Lung (tissue), 12 donors: Measurements from ENCODE around the gene UIMC1. TPM values are rescaled to one million over a fixed set of nuclear protein-coding genes. Genes with fewer than 3 reads are reported as not detected.
"Not testable (repeated sequence)": the region's sequence is repeated elsewhere in the genome, so short reads cannot be mapped to it uniquely, and the experiment has no call there.

Source experiments
- ATAC-seq: fragments of 200-7000 bp; cut with Tn5 transposase; one replicate; pipeline ENCODE4 v1.9.1; 2020; ENCODE audit warnings: moderate number of reproducible peaks; ENCODE audit not compliant: insufficient read depth, low FRiP score
- DNase-seq, 3 donors: peaks; one replicate each; pipeline ENCODE4 v3.0.0-alpha.2; 2013 to 2017
- H3K27ac ChIP-seq, 2 donors: one replicate each; pipeline ENCODE4 v1.5.1; 2013; ENCODE audit warnings: mild to moderate bottlenecking in 2 of 2, moderate library complexity in 2 of 2, control low read depth in 1 of 2, inconsistent platforms in 1 of 2, low read depth in 1 of 2, low read length in 1 of 2
- H3K27me3 ChIP-seq, 3 donors: one replicate each; pipeline ENCODE4 v1.5.1; 2013; ENCODE audit warnings: low read length in 2 of 3; ENCODE audit not compliant: control insufficient read depth in 3 of 3, insufficient read depth in 3 of 3
- H3K36me3 ChIP-seq, 4 donors: one replicate each; pipeline ENCODE4 v1.5.1; 2013; ENCODE audit warnings: low read length in 4 of 4, mild to moderate bottlenecking in 1 of 4, moderate library complexity in 1 of 4; ENCODE audit not compliant: control insufficient read depth in 4 of 4, insufficient read depth in 4 of 4
- H3K4me1 ChIP-seq, 5 donors: one replicate each; pipeline ENCODE4 v1.5.1; 2013; ENCODE audit warnings: low read length in 5 of 5, mild to moderate bottlenecking in 2 of 5, moderate library complexity in 1 of 5; ENCODE audit not compliant: control insufficient read depth in 5 of 5, insufficient read depth in 5 of 5
- H3K4me3 ChIP-seq: one replicate; pipeline ENCODE4 v1.5.1; 2013; ENCODE audit warnings: mild to moderate bottlenecking, control low read depth, moderate library complexity
- H3K9ac ChIP-seq, 2 donors: one replicate each; pipeline ENCODE4 v1.5.1; 2013; ENCODE audit warnings: low read length in 2 of 2, control low read depth in 1 of 2; ENCODE audit not compliant: insufficient read depth in 1 of 2
- H3K9me3 ChIP-seq, 4 donors: one replicate each; pipeline ENCODE4 v1.5.1; 2013; ENCODE audit warnings: low read length in 3 of 4, mild to moderate bottlenecking in 1 of 4, moderate library complexity in 1 of 4; ENCODE audit not compliant: control insufficient read depth in 4 of 4, insufficient read depth in 3 of 4
- WGBS, 2 donors: extraction: QIAGEN DNeasy Blood & Tissue Kit; methylation state at CpG; one replicate each; pipeline ENCODE4 v1.1.7; 2013; 5-methylcytosine and 5-hydroxymethylcytosine counted together
- polyA plus RNA-seq, 2 donors: library from polyadenylated mRNA; stranded (reverse); fragments of 200-250 nt; gene quantifications; one replicate each; pipeline ENCODE4 v1.2.1, GENCODE V29; 2013
- total RNA-seq, 2 donors: library from RNA; depleted of rRNA in 1 of 2; stranded (reverse); fragments of >200 nt in 1 of 2; gene quantifications; one replicate each; pipeline ENCODE4 v1.2.1, GENCODE V29; 2014 to 2021
- TF ChIP-seq, protein P1 (sequence below): IDR thresholded peaks from 2 replicates; pipeline ENCODE4 v1.5.1; 2012; ENCODE audit warnings: mild to moderate bottlenecking; ENCODE audit errors: control extremely low read depth, extremely low read depth
- donor health status: control.
- donor health status: control.
- donor health status: Bipolar disorder and iron deficiency.
- donor health status: healthy.
- donor health status: DM: yes; HTN: yes; CAD: no.

UIMC1 gene
- total and polyA plus RNA-seq, 4 donors, result 21.6 to 50.8 (median 27.9) TPM

DNA sequence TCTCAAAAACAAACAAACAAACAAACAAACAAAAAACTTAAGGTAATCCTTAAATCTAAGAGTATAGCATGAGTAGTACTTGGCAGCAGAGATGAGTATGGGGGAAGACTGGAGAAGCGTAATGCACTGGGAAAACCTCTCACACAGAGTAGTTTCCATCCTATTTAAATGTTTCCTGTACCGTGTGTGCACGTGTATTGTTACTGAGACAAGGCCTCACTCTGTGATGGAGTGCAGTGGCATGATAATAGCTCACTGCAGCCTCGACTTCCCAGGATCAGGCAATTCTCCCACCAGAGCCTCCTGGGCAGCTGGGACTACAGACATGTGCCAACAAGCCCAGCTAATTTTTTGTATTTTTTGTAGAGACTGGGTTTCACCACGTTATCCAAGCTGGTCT, 2.9 kb downstream of the UIMC1 start:
- TF ChIP-seq, protein P1, sequence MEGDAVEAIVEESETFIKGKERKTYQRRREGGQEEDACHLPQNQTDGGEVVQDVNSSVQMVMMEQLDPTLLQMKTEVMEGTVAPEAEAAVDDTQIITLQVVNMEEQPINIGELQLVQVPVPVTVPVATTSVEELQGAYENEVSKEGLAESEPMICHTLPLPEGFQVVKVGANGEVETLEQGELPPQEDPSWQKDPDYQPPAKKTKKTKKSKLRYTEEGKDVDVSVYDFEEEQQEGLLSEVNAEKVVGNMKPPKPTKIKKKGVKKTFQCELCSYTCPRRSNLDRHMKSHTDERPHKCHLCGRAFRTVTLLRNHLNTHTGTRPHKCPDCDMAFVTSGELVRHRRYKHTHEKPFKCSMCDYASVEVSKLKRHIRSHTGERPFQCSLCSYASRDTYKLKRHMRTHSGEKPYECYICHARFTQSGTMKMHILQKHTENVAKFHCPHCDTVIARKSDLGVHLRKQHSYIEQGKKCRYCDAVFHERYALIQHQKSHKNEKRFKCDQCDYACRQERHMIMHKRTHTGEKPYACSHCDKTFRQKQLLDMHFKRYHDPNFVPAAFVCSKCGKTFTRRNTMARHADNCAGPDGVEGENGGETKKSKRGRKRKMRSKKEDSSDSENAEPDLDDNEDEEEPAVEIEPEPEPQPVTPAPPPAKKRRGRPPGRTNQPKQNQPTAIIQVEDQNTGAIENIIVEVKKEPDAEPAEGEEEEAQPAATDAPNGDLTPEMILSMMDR, result no peak
- no peak overlapping the region for H3K9ac ChIP-seq
- ATAC-seq, result no peak
- 76 to 77% methylated on average over 5 of the region's 5 CpGs for WGBS, 2 donors
- no peak for DNase-seq
- peaks cover 0 to 24% (median 8%) of the 10 kb centered on the region in 5 donors for H3K4me1 ChIP-seq
- no peak overlapping the region for H3K27ac ChIP-seq
- no peak overlapping the region for H3K4me3 ChIP-seq
- no peaks in the 10 kb centered on the region for H3K27me3 ChIP-seq
- no peaks in the 10 kb centered on the region for H3K9me3 ChIP-seq
- H3K36me3 ChIP-seq, result peaks cover 0 to 5% (median 0%) of the 10 kb centered on the region in 4 donors

DNA sequence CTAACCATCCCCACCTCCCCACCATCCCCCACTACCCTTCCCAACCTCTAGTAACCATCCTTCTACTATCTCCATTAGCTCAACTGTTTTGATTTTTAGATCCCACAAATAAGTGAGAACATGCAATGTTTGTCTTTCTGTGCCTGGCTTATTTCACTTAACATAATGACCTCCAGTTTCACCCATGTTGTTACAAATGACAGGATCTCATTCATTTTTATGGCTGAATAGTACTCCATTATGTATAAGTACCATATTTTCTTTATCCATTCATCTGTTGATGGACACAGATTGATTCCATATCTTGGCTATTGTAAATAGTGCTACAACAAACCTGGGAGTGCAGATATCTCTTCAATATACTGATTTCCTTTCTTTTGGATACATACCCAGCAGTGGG, 7.1 kb downstream of the UIMC1 start:
- not testable (repeated sequence) for H3K9ac ChIP-seq, H3K36me3 ChIP-seq, H3K9me3 ChIP-seq, ATAC-seq, H3K27ac ChIP-seq, DNase-seq, H3K4me3 ChIP-seq, H3K27me3 ChIP-seq
- peaks cover 0 to 17% (median 4%) of the 10 kb centered on the region in 5 donors for H3K4me1 ChIP-seq

DNA sequence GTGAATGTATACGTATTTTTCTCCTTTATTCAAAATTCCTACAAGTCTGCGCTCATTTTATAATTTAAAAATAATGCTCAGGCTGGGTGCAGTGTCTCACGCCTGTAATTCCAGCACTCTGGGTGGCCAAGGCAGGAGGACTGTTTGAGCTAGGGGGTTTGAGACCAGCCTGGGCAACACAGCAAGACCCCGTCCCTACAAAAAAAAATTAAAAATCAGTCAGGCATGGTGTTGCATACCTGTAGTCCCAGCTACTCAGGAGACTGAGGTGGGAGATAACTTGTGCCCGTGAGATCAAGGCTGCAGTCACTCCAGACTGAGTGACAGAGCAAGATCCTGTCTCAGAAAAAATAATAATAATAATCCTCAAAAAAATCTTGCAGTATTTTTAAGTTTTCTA, 7.8 kb downstream of the UIMC1 start:
- WGBS, 2 donors, result 97 to 99% methylated on average over 5 of the region's 5 CpGs
- peaks cover 0 to 14% (median 0%) of the 10 kb centered on the region in 5 donors for H3K4me1 ChIP-seq
- no peak for ATAC-seq
- DNase-seq, result no peak
- no peak overlapping the region for H3K4me3 ChIP-seq
- no peak overlapping the region for H3K9ac ChIP-seq
- TF ChIP-seq, protein P1, result no peak
- no peak overlapping the region for H3K27ac ChIP-seq
- peaks cover 0 to 3% (median 0%) of the 10 kb centered on the region in 4 donors for H3K9me3 ChIP-seq
- H3K36me3 ChIP-seq, result no peaks in the 10 kb centered on the region
- no peaks in the 10 kb centered on the region for H3K27me3 ChIP-seq

DNA sequence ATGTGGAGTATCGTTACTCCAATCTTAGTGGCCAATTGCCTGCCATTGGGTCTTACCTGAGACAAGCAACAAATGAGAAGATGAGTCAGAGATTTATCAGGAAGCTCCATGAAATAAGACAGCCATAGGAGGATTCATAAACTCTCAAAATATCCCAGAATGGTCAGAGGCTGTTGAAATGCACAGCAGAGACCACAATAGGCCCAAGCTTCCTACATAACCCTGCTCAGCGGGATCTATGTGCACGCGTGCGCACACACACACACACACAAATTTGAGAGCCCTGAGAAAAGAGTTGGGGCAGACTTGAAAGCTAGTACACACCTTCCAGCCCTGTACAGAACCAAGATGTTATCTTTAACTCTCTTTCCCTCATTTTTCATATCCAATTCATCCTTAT, 9.8 kb downstream of the UIMC1 start:
- Histone ChIP-seq H3K9me3 (peaks cover 0 to 3% (median 0%) of the 10 kb centered on the region in 4 donors), H3K9ac (no peak overlapping the region), H3K4me1 (peaks cover 0 to 12% (median 0%) of the 10 kb centered on the region in 5 donors), H3K27ac (no peak overlapping the region), H3K27me3 (no peaks in the 10 kb centered on the region), H3K4me3 (no peak overlapping the region), H3K36me3 (no peaks in the 10 kb centered on the region)
- 85 to 94% methylated on average over 5 of the region's 5 CpGs for WGBS, 2 donors
- TF ChIP-seq, protein P1, result no peak
- DNase-seq, result no peak
- no peak for ATAC-seq
